Forelimb muscle (tissue), 1 donor: Measurements from ENCODE around the gene LTBP1. TPM values are rescaled to one million over a fixed set of nuclear protein-coding genes. Genes with fewer than 3 reads are reported as not detected.
A peak's percentile ranks its signal among the peaks of the same experiment; 100 is the strongest.

Source experiments
- DNase-seq: peaks from one replicate; pipeline ENCODE4 v3.0.0-alpha.2; 2013; ENCODE audit warnings: low read depth
- polyA plus RNA-seq: library from polyadenylated mRNA; unstranded; fragments of 120-200 nt; gene quantifications from one replicate; pipeline ENCODE4 v1.2.1, GENCODE V29; 2013; ENCODE audit not compliant: insufficient read length

The LTBP1 gene
- polyA plus RNA-seq, 1 donor: 51.1 TPM

DNA sequence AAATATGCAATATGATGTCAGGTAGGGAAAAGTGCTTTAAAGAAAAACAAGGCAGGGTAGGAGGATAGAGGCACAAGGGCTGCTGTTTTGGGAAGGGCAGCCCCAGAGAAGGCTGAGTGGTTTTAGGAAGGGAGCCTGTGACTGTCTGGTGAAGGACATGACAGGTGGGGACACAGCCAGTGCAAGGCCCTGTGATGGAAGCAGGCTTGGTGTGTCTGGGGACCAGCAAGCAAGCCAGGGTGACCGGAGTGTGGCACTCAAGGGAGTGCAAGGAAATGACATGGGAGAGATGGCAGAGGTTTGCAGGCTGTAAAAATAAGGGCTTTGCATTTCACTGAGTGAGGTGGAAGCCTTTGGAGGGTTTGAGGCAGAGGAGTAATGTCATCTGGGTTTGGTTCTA, 62.0 kb downstream of the LTBP1 start:
- no peak for DNase-seq

DNA sequence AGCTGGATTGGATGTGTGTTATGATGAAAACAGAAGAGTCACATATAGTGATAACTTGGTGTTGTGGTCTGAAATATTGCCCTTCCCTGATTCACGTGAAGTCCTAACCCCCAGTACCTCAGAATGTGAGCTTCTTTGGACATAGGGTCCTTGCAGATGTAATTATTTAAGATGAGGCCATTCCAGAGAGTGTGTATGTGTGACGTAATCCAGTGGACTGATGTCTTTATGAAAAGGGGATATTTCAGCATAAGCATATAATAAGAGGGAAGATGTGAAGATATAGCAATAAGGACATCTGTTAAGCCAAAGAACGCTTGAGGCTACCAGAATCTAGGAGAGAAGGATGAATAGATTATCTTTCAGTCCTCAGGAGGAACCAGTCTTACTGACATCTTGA, 62.5 kb downstream of the LTBP1 start:
- DNase-seq: no peak

- no peak for DNase-seq
These were observed 64.6 kb downstream of the LTBP1 start for GRCh38 chr2:33011373-33011772.

- DNase-seq: no peak
These were observed 65.2 kb downstream of the LTBP1 start for GRCh38 chr2:33011941-33012340.

DNA sequence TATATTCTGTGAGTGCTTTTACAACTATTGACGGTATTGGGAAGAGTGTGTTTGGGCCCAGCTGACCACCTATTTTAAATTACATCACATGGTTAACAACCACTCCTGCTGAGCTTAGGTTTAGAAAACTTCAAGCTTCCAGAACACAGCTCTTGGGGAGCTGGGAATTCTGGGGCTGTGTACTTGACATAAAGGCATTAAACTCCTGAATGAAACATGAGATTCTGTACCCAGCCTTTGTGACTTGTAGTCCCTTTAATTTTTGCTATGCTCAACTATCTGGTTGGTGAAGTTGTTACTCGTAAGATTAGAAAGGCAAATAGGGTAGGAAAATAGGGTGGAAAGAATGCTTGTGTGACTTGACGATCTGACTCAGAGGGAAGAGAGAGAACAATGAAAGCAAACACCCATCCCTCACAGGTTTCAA, 66.9 kb downstream of the LTBP1 start:
- DNase-seq: no peak

- DNase-seq: no peak
These were observed 67.5 kb downstream of the LTBP1 start for GRCh38 chr2:33014268-33014667.

DNA sequence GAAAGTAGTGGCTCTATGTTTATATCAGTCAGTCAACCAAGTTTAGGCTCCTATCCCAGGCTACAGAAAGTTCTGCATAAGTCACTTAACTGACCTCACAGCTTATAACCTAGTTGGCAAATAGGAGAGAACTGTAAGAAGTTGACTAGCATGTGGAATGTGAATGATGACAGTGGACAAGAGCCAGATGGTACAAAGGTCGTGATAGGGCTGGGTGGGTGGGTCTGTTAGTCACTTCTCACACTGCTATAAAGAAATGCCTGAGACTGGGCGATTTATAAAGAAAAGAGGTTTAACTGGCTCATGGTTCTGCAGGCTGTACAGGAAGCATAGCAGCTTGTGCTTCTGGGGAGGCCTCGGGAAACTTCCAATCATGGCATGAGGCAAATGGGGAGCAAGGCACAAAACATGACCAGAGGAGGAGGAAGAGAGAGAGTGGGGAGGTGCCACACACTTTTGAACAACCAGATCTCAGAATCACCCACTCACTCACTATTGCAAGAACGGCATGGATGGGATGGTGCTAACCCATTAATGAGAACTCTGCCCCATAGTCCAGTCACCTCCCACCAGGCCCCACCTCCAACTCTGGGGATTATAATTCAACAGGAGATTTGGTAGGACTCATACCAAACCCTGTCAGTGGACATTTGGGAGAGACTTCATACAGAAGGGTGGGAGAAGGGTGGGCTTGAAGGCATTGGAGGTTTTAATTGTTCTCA, 68.8 kb downstream of the LTBP1 start:
- DNase-seq: no peak

DNA sequence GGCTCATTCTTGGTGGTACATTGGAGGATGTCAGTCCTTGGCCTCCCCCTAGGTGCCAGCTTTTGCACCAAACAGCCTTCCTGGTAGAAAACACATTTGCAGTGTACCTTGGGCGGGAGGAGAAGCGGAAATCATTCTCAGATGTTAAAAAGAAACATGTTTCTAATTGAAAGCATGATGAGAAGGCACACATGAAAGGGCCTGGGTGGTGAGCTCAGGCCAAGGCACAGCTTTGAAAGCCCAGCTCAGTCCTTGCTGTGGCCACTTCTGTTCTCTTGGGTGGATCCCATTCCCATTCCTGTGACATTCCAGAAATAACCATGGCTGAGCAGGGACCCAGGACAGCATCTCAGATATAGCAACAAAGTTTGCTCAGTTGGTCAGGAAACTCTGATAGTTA, 71.5 kb downstream of the LTBP1 start:
- DNase-seq: no peak

DNA sequence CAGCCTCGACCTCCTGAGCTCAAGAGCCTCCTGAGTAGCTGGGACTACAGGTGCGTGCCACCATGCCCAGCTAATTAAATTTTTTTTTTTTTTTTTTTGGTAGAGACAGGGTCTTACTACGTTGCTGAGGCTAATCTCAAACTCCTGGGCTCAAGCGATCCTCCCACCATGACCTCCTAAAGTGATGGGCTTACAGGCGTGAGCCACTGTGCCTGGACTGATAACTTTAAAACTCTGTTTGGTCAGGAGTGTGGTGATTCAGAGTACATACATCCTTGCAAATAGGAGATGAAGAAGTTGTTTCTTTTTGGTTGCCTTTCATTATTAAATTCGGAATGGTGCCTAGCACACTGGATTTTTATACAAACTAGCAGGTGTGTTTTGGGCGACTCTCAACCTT, 73.0 kb downstream of the LTBP1 start:
- DNase-seq: no peak

DNA sequence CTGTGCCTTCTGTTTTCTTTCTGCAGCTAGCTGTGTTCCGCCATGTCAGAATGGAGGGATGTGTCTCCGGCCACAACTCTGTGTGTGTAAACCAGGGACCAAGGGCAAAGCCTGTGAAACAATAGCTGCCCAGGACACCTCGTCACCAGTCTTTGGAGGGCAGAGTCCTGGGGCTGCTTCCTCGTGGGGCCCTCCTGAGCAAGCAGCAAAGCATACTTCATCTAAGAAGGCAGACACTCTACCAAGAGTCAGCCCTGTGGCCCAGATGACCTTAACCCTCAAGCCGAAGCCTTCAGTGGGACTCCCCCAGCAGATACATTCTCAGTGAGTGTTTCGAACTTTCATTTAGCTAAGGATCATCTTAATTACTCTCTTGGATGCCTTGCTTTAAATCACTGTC, 74.1 kb downstream of the LTBP1 start:
- no peak for DNase-seq

DNA sequence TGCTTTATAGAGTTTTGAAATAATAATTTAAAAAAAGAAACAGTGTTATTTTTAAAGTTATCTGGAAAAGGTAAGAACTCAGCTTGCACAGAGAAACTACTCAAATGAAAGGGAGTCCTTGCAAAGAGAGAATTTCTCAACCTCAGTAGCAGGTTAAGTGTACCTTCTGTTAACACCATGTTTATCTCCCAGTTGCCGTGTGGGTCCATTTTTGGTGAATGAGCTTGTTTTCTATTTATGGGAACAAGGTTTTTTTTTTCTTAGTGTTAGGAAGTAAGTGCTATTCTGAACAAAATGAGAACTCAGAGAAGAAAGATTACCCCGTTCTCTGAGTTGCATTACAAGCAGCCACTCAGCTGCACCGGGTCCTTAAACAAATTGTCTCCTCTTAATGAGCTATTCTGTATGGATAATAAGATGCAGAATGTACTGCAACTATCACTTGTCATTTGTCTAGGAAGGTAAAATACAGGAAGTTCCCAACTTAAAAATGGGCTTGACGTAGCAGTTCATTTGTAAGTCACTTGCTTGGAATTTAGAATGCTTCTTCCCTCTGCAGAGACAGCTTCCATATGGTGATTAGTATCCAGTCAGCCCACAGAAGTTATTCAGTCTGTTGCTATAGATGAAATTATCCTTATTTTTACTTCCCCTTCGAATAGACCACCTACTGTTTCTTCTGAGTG, 74.9 kb downstream of the LTBP1 start:
- no peak for DNase-seq

- DNase-seq: no peak
These were observed 75.7 kb downstream of the LTBP1 start for GRCh38 chr2:33022395-33022985.

GRCh38 chr2:33022989-33023727, 76.4 kb downstream of the LTBP1 start:
- no peak for DNase-seq

DNA sequence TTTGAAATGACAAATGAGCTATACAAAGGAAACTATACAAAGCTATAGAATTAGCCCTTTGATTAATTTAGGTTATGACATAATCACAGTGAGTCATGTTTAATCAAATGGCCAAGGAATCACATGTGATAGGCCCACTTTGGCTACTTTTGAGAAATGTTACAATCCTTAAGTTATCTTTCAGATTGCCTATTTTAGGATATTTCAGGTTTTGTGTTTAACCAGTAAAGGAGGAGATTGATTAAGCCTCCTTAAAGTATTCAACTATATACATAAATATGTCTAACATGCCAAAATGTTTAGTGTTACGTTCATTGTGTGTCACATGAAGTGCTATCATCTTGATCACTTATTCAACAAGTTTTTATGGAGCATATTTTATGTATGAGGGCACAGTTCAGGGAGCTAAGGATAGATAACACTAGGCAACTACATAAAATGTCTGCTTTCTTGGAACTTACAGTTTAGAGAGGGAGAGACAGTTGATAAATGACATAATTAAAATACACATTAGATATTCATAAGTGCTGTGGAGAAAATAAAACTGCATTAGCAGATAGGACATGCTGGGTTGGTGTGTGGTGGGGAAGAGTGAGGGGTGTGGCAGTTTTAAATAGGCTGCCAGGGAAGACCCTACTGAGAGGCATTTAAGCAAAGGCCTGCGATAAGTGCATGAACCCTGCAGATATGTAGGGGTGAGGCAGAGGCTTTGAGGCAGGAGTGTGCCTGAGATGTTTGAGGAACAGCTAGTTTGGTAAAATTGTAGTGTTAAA, 77.2 kb downstream of the LTBP1 start:
- no peak for DNase-seq

GRCh38 chr2:33024758-33025157, 78.0 kb downstream of the LTBP1 start:
- no peak for DNase-seq

GRCh38 chr2:33029459-33029858, 82.7 kb downstream of the LTBP1 start:
- no peak for DNase-seq

DNA sequence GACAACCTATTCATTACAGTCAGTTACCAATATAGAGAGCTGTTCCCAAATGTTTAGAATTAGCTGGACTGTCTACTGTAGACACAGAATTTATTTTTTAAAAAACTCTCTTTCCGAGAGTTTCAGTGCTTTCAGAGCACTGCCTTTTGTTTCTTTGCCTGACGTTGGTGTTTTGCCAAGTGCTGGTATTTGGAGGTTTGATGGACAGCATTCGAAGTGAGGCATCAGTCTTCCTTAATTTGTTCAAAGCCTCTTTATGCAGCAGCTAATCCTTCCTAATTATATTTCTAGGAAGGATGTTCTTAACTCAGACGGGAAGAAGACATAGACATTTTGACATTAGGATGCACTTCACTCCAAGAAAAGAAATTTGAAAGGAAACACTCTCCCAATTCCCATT, 83.2 kb downstream of the LTBP1 start:
- no peak for DNase-seq

DNA sequence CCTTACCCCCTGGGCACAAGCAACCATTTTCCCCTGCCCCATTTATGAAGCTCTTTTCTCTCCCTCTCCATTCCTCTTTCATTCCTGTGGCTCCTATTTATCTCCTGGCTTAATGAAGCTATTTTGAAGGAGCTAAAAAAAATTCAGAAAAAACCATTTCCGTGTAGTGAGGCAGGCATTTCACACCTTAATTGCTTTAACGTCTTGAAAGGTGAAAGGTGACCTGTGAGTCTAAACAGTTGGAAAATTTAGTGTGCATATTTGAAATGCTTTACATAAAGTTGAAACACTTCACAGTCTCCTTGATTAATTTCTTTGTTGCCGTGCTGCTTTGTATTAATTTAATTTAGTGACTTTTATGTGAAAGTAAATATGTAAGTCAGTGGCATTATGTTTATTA, 83.6 kb downstream of the LTBP1 start:
- DNase-seq: no peak

DNA sequence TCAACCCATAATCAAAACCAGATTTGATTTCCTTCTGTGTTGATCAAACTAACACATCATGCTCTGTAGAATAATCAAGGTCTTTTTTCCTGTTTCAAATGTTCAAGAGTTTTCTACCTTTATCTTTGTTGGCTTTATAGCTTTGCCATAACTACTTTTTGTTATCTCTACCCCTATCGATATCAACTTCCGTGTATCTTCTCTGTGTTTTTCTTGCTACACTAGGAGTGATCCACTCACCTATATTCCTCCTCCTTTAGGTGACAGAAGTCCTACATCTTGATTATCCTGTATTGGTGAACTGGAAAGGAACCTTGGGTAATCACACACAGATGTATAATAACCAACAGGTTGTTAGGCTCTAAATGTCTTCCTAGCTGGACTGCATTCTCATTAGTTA, 85.5 kb downstream of the LTBP1 start:
- no peak for DNase-seq

- peak; percentile 31 for DNase-seq
These were observed 86.9 kb downstream of the LTBP1 start for GRCh38 chr2:33033606-33034081.

GRCh38 chr2:33034784-33035183, 88.0 kb downstream of the LTBP1 start:
- DNase-seq: peak; percentile 29

- no peak for DNase-seq
These were observed 91.5 kb downstream of the LTBP1 start for GRCh38 chr2:33038230-33038629.
